ENCODE data around the gene LTBP1. TPM values are rescaled to one million over a fixed set of nuclear protein-coding genes. Genes with fewer than 3 reads are reported as not detected.

LTBP1 gene
- total and polyA plus RNA-seq, 10 of the 15 experiments (the other 5 are each of a cell fraction or from before 2014, with no cell fraction given): 0.01 to 0.28 (median 0.12) TPM; not detected in 2

DNA sequence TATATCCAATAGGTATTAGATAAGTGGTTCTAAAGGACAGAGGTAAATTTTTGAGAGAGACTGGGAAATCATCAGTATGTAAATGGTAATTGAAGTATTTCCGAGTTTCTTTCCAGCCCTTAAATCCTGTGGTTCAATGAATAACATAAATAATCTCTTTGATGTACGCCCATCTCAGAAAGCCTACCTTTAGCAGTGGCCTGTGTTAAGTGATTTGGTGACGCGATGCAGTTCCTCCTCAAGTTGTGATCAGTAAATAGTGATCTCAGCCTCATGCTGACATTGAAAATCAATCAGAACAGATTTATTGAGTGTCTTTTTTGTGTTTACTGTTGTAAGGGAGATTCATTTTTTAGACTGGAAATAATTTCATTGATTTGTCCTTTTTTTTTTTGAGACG is 392.5 kb downstream of the LTBP1 start:
- SMC1A ChIA-PET (ENCODE audit: uncharacterized antibody, unreplicated experiment): no interaction called here
- no peaks in the 10 kb centered on the region for H3K27me3 ChIP-seq (replicated peaks in 1 of 2; ENCODE audit: control insufficient read depth in 2 of 2, insufficient read depth in 2 of 2, low read length in 1 of 2)
- intact Hi-C loops (cut with micrococcal nuclease; ENCODE audit: unreplicated experiment): no loop called here
- FAIRE-seq (no peak), ATAC-seq (no peak), DNase-seq (ENCODE audit: low read depth, low spot score) (no peak)
- H3K9me3 ChIP-seq (replicated peaks; ENCODE audit: control insufficient read depth, insufficient read depth, low read length): no peaks in the 10 kb centered on the region
- no peak overlapping the region for H3K4me2 ChIP-seq (ENCODE audit: control insufficient read depth, insufficient read depth)
- no peak overlapping the region for H3K4me3 ChIP-seq
- RAD21 ChIA-PET (ENCODE audit: unreplicated experiment): no interaction called here
- WGBS (ENCODE audit: insufficient coverage, insufficient replicate concordance, low lambda C conversion rate, missing lambda C conversion rate): 80% methylated on average over 5 of the region's 5 CpGs
- H3K4me1 ChIP-seq (ENCODE audit: control insufficient read depth, insufficient read depth, low read length): no peaks in the 10 kb centered on the region; the same call in 1 of the 2 replicates
- in situ Hi-C loops (cut with MboI): no loop called here
- H3K9ac ChIP-seq (ENCODE audit: control insufficient read depth, insufficient read depth, low read length): no peak overlapping the region
- no peaks in the 10 kb centered on the region for H4K20me1 ChIP-seq (ENCODE audit: control insufficient read depth, insufficient read depth)
- no peak overlapping the region for H2AFZ ChIP-seq (ENCODE audit: control insufficient read depth, low read depth, low read length)
- POLR2A ChIA-PET: no interaction called here
- no peaks in the 10 kb centered on the region for H3K79me2 ChIP-seq (ENCODE audit: control insufficient read depth, insufficient read depth, low read length)
- TF ChIP-seq SREBF1 (IDR thresholded peaks at IDR 0.05; ENCODE audit: low read length) (no peak), RB1 (IDR thresholded peaks at IDR 0.05; ENCODE audit: borderline replicate concordance) (no peak), GATAD2B (conservative IDR thresholded peaks at IDR 0.05; ENCODE audit: low read depth) (no peak), TCF12 (IDR thresholded peaks at IDR 0.05; ENCODE audit: low read depth, low read length) (no peak), ZBED1 (IDR thresholded peaks at IDR 0.05; ENCODE audit: borderline replicate concordance) (no peak), RELA (IDR thresholded peaks at IDR 0.05; ENCODE audit: borderline replicate concordance, partially characterized antibody) (no peak), IRF4 (IDR thresholded peaks at IDR 0.05; ENCODE audit: low read depth, low read length) (no peak), NBN (IDR thresholded peaks at IDR 0.05) (no peak), SUZ12 (IDR thresholded peaks at IDR 0.05; ENCODE audit: unreplicated experiment) (no peak), ETV6 (conservative IDR thresholded peaks at IDR 0.05 in 1 of 2, IDR thresholded peaks at IDR 0.05 in 1 of 2; ENCODE audit: borderline replicate concordance in 1 of 2, low read depth in 1 of 2) (no peak), CBX3 (IDR thresholded peaks at IDR 0.05; ENCODE audit: borderline replicate concordance, low read depth) (no peak)
- TF ChIP-seq, protein P1, sequence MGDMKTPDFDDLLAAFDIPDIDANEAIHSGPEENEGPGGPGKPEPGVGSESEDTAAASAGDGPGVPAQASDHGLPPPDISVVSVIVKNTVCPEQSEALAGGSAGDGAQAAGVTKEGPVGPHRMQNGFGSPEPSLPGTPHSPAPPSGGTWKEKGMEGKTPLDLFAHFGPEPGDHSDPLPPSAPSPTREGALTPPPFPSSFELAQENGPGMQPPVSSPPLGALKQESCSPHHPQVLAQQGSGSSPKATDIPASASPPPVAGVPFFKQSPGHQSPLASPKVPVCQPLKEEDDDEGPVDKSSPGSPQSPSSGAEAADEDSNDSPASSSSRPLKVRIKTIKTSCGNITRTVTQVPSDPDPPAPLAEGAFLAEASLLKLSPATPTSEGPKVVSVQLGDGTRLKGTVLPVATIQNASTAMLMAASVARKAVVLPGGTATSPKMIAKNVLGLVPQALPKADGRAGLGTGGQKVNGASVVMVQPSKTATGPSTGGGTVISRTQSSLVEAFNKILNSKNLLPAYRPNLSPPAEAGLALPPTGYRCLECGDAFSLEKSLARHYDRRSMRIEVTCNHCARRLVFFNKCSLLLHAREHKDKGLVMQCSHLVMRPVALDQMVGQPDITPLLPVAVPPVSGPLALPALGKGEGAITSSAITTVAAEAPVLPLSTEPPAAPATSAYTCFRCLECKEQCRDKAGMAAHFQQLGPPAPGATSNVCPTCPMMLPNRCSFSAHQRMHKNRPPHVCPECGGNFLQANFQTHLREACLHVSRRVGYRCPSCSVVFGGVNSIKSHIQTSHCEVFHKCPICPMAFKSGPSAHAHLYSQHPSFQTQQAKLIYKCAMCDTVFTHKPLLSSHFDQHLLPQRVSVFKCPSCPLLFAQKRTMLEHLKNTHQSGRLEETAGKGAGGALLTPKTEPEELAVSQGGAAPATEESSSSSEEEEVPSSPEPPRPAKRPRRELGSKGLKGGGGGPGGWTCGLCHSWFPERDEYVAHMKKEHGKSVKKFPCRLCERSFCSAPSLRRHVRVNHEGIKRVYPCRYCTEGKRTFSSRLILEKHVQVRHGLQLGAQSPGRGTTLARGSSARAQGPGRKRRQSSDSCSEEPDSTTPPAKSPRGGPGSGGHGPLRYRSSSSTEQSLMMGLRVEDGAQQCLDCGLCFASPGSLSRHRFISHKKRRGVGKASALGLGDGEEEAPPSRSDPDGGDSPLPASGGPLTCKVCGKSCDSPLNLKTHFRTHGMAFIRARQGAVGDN (IDR thresholded peaks at IDR 0.05): no peak
- TF ChIP-seq, protein P2, sequence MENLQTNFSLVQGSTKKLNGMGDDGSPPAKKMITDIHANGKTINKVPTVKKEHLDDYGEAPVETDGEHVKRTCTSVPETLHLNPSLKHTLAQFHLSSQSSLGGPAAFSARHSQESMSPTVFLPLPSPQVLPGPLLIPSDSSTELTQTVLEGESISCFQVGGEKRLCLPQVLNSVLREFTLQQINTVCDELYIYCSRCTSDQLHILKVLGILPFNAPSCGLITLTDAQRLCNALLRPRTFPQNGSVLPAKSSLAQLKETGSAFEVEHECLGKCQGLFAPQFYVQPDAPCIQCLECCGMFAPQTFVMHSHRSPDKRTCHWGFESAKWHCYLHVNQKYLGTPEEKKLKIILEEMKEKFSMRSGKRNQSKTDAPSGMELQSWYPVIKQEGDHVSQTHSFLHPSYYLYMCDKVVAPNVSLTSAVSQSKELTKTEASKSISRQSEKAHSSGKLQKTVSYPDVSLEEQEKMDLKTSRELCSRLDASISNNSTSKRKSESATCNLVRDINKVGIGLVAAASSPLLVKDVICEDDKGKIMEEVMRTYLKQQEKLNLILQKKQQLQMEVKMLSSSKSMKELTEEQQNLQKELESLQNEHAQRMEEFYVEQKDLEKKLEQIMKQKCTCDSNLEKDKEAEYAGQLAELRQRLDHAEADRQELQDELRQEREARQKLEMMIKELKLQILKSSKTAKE (IDR thresholded peaks at IDR 0.05; ENCODE audit: low read depth, poor library complexity, severe bottlenecking): no peak
- TF ChIP-seq, protein P3, sequence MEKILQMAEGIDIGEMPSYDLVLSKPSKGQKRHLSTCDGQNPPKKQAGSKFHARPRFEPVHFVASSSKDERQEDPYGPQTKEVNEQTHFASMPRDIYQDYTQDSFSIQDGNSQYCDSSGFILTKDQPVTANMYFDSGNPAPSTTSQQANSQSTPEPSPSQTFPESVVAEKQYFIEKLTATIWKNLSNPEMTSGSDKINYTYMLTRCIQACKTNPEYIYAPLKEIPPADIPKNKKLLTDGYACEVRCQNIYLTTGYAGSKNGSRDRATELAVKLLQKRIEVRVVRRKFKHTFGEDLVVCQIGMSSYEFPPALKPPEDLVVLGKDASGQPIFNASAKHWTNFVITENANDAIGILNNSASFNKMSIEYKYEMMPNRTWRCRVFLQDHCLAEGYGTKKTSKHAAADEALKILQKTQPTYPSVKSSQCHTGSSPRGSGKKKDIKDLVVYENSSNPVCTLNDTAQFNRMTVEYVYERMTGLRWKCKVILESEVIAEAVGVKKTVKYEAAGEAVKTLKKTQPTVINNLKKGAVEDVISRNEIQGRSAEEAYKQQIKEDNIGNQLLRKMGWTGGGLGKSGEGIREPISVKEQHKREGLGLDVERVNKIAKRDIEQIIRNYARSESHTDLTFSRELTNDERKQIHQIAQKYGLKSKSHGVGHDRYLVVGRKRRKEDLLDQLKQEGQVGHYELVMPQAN (conservative IDR thresholded peaks at IDR 0.05): no peak
- CTCF ChIA-PET: no interaction called here
- no peaks in the 10 kb centered on the region for H3K36me3 ChIP-seq (ENCODE audit: control insufficient read depth in 2 of 2, insufficient read depth in 2 of 2, low read length in 1 of 2)
- no peak overlapping the region for H3K27ac ChIP-seq (ENCODE audit: control insufficient read depth, insufficient read depth)
- BruUV-seq (replicated peaks): no TSS peak

Measured in GM12878 (cell line).